ENCODE data around the gene PARP4.

- TF ChIP-seq CEBPB (IDR thresholded peaks at IDR 0.05; ENCODE audit: low read depth, low read length) (no peak), CTCF (conservative IDR thresholded peaks at IDR 0.05; ENCODE audit: low read depth, low read length) (peak; percentile 19; the same call in 1 of the 2 replicates), POLR2A (IDR thresholded peaks at IDR 0.05; ENCODE audit: low read depth, low read length) (no peak), MAZ (IDR thresholded peaks at IDR 0.05; ENCODE audit: borderline replicate concordance, low read depth, low read length) (no peak), RFX5 (IDR thresholded peaks at IDR 0.05; ENCODE audit: low read depth, low read length) (no peak), USF2 (IDR thresholded peaks at IDR 0.05; ENCODE audit: low read depth, low read length) (no peak), SMC3 (IDR thresholded peaks at IDR 0.05; ENCODE audit: low read depth, low read length) (no peak), CHD1 (IDR thresholded peaks at IDR 0.05; ENCODE audit: low read depth, low read length) (no peak), NFE2L2 (IDR thresholded peaks at IDR 0.05; ENCODE audit: low read depth, low read length) (no peak)
Measured at GRCh38 chr13:24540236-24541126, 27.9 kb upstream of the PARP4 start.

All from IMR-90 (cell line).